Parathyroid adenoma (tissue), 2 donors: ENCODE results near the gene CEP104.

Experiments
- H2AFZ ChIP-seq: fragments of 300-600 bp; sonication (generic); one replicate; pipeline ENCODE4 v1.7.0; 2017; ENCODE audit warnings: antibody characterized with exemption, mild to moderate bottlenecking
- H3K27ac ChIP-seq: fragments of 300-600 bp; sonication (generic); one replicate; pipeline ENCODE4 v1.7.0; 2017
- H3K27me3 ChIP-seq: fragments of 300-600 bp; sonication (generic); one replicate; pipeline ENCODE4 v1.7.0; 2017; ENCODE audit warnings: low read length; ENCODE audit not compliant: control insufficient read depth, insufficient read depth
- H3K36me3 ChIP-seq: fragments of 300-600 bp; sonication (generic); one replicate; pipeline ENCODE4 v1.7.0; 2017; ENCODE audit warnings: low read length; ENCODE audit not compliant: control insufficient read depth, insufficient read depth
- H3K4me1 ChIP-seq: fragments of 300-600 bp; sonication (generic); one replicate; pipeline ENCODE4 v1.7.0; 2017; ENCODE audit warnings: control low read depth
- H3K4me2 ChIP-seq: fragments of 300-600 bp; sonication (generic); one replicate; pipeline ENCODE4 v1.7.0; 2017; ENCODE audit warnings: low read length
- H3K4me3 ChIP-seq: fragments of 300-600 bp; sonication (generic); one replicate; pipeline ENCODE4 v1.7.0; 2017; ENCODE audit warnings: low read depth, low read length
- H3K79me2 ChIP-seq: fragments of 300-600 bp; sonication (generic); one replicate; pipeline ENCODE4 v1.7.0; 2017; ENCODE audit warnings: control low read depth
- H3K9ac ChIP-seq: fragments of 300-600 bp; sonication (generic); one replicate; pipeline ENCODE4 v1.7.0; 2017; ENCODE audit warnings: mild to moderate bottlenecking
- H3K9me3 ChIP-seq: fragments of 300-600 bp; sonication (generic); one replicate; pipeline ENCODE4 v1.7.0; 2017; ENCODE audit warnings: low read length; ENCODE audit not compliant: control insufficient read depth
- TF ChIP-seq, protein P1 (sequence below): fragments of 300-600 bp; sonication (generic); IDR thresholded peaks from one replicate; pipeline ENCODE4 v1.7.0; 2017; ENCODE audit warnings: antibody characterized with exemption, mild to moderate bottlenecking
- donor health status: primary hyperparathyroidism.

CEP104 gene

DNA sequence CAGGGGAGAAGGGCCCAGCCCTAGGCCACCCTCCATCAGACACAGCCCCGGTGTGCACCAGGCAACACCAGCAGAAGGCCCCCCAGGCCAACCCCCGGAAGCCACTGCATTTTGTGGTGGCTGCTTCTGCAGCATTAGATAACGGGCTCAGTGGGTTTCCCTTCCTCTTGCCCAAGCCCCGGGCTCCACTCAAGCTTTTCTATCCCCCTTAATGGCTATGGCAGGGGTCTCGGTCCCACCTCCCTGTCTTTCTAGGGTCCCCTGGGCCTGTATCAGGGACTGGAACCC, 24.1 kb upstream of the CEP104 start:
- TF ChIP-seq, protein P1, sequence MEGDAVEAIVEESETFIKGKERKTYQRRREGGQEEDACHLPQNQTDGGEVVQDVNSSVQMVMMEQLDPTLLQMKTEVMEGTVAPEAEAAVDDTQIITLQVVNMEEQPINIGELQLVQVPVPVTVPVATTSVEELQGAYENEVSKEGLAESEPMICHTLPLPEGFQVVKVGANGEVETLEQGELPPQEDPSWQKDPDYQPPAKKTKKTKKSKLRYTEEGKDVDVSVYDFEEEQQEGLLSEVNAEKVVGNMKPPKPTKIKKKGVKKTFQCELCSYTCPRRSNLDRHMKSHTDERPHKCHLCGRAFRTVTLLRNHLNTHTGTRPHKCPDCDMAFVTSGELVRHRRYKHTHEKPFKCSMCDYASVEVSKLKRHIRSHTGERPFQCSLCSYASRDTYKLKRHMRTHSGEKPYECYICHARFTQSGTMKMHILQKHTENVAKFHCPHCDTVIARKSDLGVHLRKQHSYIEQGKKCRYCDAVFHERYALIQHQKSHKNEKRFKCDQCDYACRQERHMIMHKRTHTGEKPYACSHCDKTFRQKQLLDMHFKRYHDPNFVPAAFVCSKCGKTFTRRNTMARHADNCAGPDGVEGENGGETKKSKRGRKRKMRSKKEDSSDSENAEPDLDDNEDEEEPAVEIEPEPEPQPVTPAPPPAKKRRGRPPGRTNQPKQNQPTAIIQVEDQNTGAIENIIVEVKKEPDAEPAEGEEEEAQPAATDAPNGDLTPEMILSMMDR, result no peak
- no peak overlapping the region for H3K4me3 ChIP-seq
- no peaks in the 10 kb centered on the region for H3K79me2 ChIP-seq
- no peak overlapping the region for H3K9ac ChIP-seq
- H3K9me3 ChIP-seq, result no peaks in the 10 kb centered on the region
- H2AFZ ChIP-seq, result no peak overlapping the region
- H3K27ac ChIP-seq, result no peak overlapping the region
- no peaks in the 10 kb centered on the region for H3K36me3 ChIP-seq
- H3K4me2 ChIP-seq, result no peak overlapping the region
- no peaks in the 10 kb centered on the region for H3K27me3 ChIP-seq
- H3K4me1 ChIP-seq, result no peaks in the 10 kb centered on the region

DNA sequence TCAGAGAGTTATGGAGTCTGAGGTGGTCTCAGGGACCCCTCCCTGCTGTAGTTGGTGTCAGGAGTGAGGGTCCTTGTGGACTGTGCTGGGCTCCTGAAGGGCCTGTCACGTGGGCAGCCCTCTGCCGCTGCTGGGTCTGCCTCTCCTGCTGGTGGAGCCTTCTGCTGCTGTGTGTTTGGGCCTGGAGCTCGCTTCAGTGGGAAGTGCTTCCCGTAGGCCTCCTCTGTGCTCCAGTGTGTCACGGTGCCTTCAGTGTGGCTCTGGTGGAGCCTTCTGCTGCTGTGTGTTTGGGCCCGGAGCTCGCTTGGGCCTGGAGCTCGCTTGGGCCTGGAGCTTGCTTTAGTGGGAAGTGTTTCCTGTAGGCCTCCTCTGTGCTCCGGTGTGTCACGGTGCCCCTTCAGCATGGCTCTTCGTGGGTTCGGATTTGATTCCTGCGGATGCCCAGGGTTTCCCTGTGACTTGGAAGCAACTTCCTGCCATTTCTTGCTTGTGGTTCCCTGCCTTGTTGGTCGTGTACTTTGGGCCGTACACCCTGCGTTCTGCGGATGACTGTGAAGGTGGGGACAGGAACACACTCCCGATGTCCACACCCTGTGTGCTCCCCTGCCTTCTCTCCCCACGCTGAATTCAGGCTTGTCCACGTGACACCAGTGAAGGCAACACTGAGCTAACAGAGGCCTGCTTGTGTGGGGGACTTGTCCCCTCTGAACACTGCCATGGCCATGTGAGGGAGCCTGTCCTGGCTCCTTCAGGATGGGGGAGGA, 23.6 kb upstream of the CEP104 start:
- Histone ChIP-seq H3K79me2 (no peaks in the 10 kb centered on the region), H3K9me3 (no peaks in the 10 kb centered on the region), H3K27me3 (no peaks in the 10 kb centered on the region), H3K36me3 (no peaks in the 10 kb centered on the region), H3K4me2 (no peak overlapping the region), H3K9ac (no peak overlapping the region), H2AFZ (no peak overlapping the region), H3K4me3 (no peak overlapping the region), H3K27ac (no peak overlapping the region), H3K4me1 (no peaks in the 10 kb centered on the region)
- TF ChIP-seq, protein P1, result no peak

DNA sequence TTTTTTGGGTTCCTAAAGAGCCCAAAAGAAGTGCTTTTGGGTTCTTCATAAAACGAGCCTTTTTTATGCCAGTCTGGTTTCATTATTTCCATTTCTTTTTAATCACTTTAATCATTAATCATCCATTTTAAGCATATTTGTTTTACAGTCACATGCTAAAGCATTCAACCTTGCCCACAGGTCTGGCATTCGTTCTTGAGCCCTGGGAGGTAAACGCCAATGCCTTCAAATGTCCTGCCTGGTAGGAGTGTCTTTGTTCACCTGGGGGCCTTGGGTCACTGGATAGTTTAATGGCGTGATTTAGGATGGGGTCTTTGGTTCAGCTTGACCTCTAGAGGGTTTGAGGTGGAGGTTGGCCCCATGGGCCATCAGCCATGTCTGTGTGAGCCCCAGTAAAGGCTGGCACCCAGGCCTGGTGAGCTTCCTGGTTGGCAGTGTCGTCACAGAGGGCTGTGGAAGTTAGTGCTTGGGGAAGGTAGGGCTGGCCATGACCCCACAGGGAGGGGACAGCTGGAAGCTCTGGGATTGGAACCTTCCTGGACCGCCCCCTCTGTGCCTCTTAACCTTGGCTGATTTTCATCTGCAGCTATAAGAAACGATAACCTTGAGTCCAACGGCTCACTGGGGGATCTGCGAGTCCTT, 22.9 kb upstream of the CEP104 start:
- H3K27me3 ChIP-seq, result no peaks in the 10 kb centered on the region
- H3K9ac ChIP-seq, result no peak overlapping the region
- H3K4me3 ChIP-seq, result no peak overlapping the region
- no peak overlapping the region for H3K27ac ChIP-seq
- H3K36me3 ChIP-seq, result no peaks in the 10 kb centered on the region
- no peaks in the 10 kb centered on the region for H3K79me2 ChIP-seq
- H3K4me2 ChIP-seq, result no peak overlapping the region
- H3K9me3 ChIP-seq, result no peaks in the 10 kb centered on the region
- TF ChIP-seq, protein P1, result no peak
- H3K4me1 ChIP-seq, result no peaks in the 10 kb centered on the region
- no peak overlapping the region for H2AFZ ChIP-seq

DNA sequence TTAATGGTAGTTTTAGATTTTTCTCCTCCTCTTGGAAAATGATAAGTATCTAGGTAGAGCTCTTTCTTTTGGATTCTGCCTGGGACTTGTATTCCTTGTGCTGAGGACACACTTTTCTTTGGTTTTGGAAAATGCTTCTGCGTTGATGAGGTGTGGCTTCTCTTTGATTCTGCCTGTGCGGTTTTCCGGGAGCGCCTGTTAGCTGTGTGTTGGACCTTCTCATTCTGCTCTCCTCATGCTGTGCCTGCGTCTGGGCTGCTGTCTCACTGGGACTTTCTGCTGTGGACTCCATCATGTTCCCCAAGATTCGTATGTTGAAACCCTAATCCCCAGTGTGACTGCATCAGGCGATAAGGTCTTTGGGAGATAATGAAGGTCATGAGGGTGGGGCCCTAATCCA, 22.1 kb upstream of the CEP104 start:
- H3K9me3 ChIP-seq, result no peaks in the 10 kb centered on the region
- H3K36me3 ChIP-seq, result no peaks in the 10 kb centered on the region
- no peak overlapping the region for H3K4me2 ChIP-seq
- TF ChIP-seq, protein P1, result no peak
- H3K9ac ChIP-seq, result no peak overlapping the region
- no peaks in the 10 kb centered on the region for H3K4me1 ChIP-seq
- H3K79me2 ChIP-seq, result no peaks in the 10 kb centered on the region
- H2AFZ ChIP-seq, result no peak overlapping the region
- no peak overlapping the region for H3K4me3 ChIP-seq
- H3K27me3 ChIP-seq, result no peaks in the 10 kb centered on the region
- H3K27ac ChIP-seq, result no peak overlapping the region

DNA sequence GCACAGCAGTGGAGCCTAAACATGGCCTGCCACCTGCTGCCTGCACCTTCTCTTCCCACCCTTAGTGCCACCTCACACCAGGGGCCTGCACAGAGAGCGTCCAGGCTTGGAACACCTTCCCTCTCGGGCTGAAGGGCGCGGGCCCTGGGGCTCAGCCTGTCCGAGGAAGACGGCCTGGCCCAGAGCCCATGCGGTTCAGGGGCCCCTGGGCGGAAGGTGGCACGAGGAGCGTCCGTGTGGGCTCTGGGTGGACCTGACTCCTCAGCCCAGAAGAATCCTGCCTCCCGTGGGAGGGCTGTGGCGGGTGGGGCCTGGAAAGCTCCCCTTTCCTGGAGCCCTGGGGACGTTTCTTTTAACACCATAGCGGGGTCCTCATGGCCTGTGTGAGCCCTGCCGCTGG, 19.7 kb upstream of the CEP104 start:
- no peaks in the 10 kb centered on the region for H3K4me1 ChIP-seq
- no peaks in the 10 kb centered on the region for H3K79me2 ChIP-seq
- H3K27me3 ChIP-seq, result no peaks in the 10 kb centered on the region
- no peak overlapping the region for H3K4me2 ChIP-seq
- no peaks in the 10 kb centered on the region for H3K36me3 ChIP-seq
- H3K4me3 ChIP-seq, result no peak overlapping the region
- H3K9ac ChIP-seq, result no peak overlapping the region
- no peak overlapping the region for H2AFZ ChIP-seq
- H3K27ac ChIP-seq, result no peak overlapping the region
- TF ChIP-seq, protein P1, result no peak
- no peaks in the 10 kb centered on the region for H3K9me3 ChIP-seq
